Caco-2 (cell line): Measurements from ENCODE around the gene SLC12A9. TPM values are rescaled to one million over a fixed set of nuclear protein-coding genes. Genes with fewer than 3 reads are reported as not detected.
"Not testable (repeated sequence)": the region's sequence is repeated elsewhere in the genome, so short reads cannot be mapped to it uniquely, and the experiment has no call there.

ENCODE experiments used
- BruUV-seq: library from RNA; stranded (reverse); fragments of 400-500 nt; replicated peaks from 2 replicates; lab custom pipeline; 2021; lab: Mats Ljungman, UMichigan
- CTCF ChIA-PET: fragments of 300-600 bp; sonication (Branson Sonifier 250); formaldehyde crosslinking; loops from one replicate; lab custom pipeline; 2022; ENCODE audit warnings: antibody characterized with exemption; lab: Charles Lee
- POLR2A ChIA-PET: fragments of 300-600 bp; sonication (Branson Sonifier 250); formaldehyde crosslinking; loops from one replicate; lab custom pipeline; 2022; ENCODE audit warnings: antibody characterized with exemption; lab: Charles Lee
- DNase-seq, 2 experiments: peaks; one replicate each; pipeline versions ENCODE4 v3.0.0 to v3.0.0-alpha.2; 2020 to 2022
- H3K27me3 ChIP-seq: replicated peaks from 2 replicates; pipeline ENCODE4 v1.6.0; 2011; ENCODE audit warnings: low read length; ENCODE audit not compliant: control insufficient read depth, insufficient read depth
- H3K36me3 ChIP-seq: 2 replicates; pipeline ENCODE4 v1.5.1; 2011; ENCODE audit warnings: low read length; ENCODE audit not compliant: control insufficient read depth, insufficient read depth
- H3K4me1 ChIP-seq: fragments of 250-450 bp; sonication (Bioruptor Pico); 2 replicates; pipeline ENCODE4 v1.5.1; 2020; ENCODE audit warnings: mild to moderate bottlenecking
- H3K4me3 ChIP-seq: 2 replicates; pipeline ENCODE4 v1.5.1; 2011; ENCODE audit warnings: low read depth, mild to moderate bottlenecking, control low read depth, low read length
- H3K9me3 ChIP-seq: fragments of 250-450 bp; sonication (Bioruptor Pico); 2 replicates; pipeline ENCODE4 v1.5.1; 2020; ENCODE audit warnings: mild to moderate bottlenecking, moderate library complexity
- H3K27ac Mint-ChIP-seq: one replicate; pipeline ENCODE4 v1.8.0; 2022; ENCODE audit warnings: mixed read lengths; ENCODE audit not compliant: unreplicated experiment
- H3K27me3 Mint-ChIP-seq: one replicate; pipeline ENCODE4 v1.8.0; 2022; ENCODE audit warnings: mixed read lengths; ENCODE audit not compliant: insufficient read depth, unreplicated experiment
- H3K36me3 Mint-ChIP-seq: one replicate; pipeline ENCODE4 v1.8.0; 2022; ENCODE audit warnings: mild to moderate bottlenecking, mixed read lengths; ENCODE audit not compliant: insufficient read depth, unreplicated experiment
- H3K4me1 Mint-ChIP-seq: one replicate; pipeline ENCODE4 v1.8.0; 2022; ENCODE audit warnings: low read depth, mixed read lengths; ENCODE audit not compliant: unreplicated experiment
- H3K4me3 Mint-ChIP-seq: one replicate; pipeline ENCODE4 v1.8.0; 2022; ENCODE audit warnings: mild to moderate bottlenecking, moderate library complexity, mixed read lengths; ENCODE audit not compliant: unreplicated experiment
- H3K9me3 Mint-ChIP-seq: one replicate; pipeline ENCODE4 v1.8.0; 2022; ENCODE audit warnings: mixed read lengths; ENCODE audit not compliant: unreplicated experiment
- intact Hi-C: fragments of 100-400 bp; cut with micrococcal nuclease; formaldehyde crosslinking; loops from one replicate; pipeline ENCODE4 v1.10.0; 2022; ENCODE audit not compliant: unreplicated experiment
- total RNA-seq: library from RNA; stranded (reverse); gene quantifications from 2 replicates; pipeline ENCODE4 v1.2.3, GENCODE V29; 2022
- TF ChIP-seq, protein P1 (sequence below), 2 experiments: fragments of 200-600 bp in 1 of 2; IDR thresholded peaks; 1 replicate in 1 of 2; 2 replicates in 1 of 2; pipeline versions ENCODE4 v1.5.1 to v1.8.0; 2011 to 2022; ENCODE audit warnings: antibody characterized with exemption in 1 of 2, control low read depth in 1 of 2, inconsistent platforms in 1 of 2, low read depth in 1 of 2, low read length in 1 of 2, mild to moderate bottlenecking in 1 of 2, moderate library complexity in 1 of 2; ENCODE audit not compliant: insufficient read depth in 1 of 2, severe bottlenecking in 1 of 2, unreplicated experiment in 1 of 2

SLC12A9 gene
- total RNA-seq, 1 experiment from 2014 or later, result 60.7 TPM

DNA sequence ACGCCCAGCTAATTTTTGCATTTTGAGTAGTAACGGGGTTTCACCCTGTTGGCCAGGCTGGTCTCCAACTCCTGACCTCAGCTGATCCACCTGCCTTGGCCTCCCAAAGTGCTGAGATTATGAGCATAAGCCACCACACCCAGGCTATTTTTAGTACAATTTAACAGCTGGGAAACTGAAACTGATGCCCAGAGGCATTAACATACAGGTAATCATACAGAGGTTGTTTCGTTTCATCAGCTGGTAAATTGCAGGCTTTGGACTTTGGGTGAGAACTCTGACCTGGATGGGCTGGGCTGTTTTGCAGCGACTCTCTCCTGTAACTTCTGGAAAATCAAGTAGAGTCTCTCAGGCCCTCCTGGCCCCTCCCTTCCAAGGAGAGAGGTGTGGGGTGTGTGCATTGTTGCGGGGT is 49.4 kb downstream of the SLC12A9 start:
- POLR2A ChIA-PET, result no interaction called here
- H3K4me1 Mint-ChIP-seq, result peaks cover 16% of the 10 kb centered on the region
- no peak overlapping the region for H3K27ac Mint-ChIP-seq

DNA sequence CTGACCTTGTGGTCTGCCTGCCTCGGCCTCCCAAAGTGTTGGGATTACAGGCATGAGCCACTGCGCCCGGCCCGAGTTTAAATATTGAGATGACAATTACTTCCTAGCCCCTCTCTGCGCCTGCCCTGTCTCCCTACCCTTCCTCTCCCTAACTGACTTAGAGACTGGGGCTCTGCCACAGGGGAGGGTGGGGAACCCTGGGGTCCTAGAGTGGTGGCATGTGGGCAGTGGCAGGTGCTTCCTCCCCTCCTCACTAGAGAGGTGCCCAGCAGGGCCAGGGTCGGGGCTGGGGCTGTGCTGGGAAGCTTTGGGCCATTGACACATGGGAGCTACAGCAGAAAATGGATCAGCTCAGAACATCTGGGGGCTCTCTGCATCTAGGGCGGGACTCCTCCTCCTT is 50.1 kb downstream of the SLC12A9 start:
- ChIA-PET POLR2A (no interaction called here), CTCF (interaction anchor here (1.4 kb wide), 1 partner anchor 63 kb away, joined by 4 read pairs; no protein-coding TSS in a partner anchor)
- peaks cover 6% of the 10 kb centered on the region for H3K36me3 Mint-ChIP-seq
- Histone ChIP-seq H3K9me3 (no peaks in the 10 kb centered on the region), H3K4me1 (peaks cover 24% of the 10 kb centered on the region), H3K27me3 (no peaks in the 10 kb centered on the region), H3K4me3 (no peak overlapping the region), H3K36me3 (no peaks in the 10 kb centered on the region)
- intact Hi-C loops, result no loop called here
- TF ChIP-seq, protein P1, sequence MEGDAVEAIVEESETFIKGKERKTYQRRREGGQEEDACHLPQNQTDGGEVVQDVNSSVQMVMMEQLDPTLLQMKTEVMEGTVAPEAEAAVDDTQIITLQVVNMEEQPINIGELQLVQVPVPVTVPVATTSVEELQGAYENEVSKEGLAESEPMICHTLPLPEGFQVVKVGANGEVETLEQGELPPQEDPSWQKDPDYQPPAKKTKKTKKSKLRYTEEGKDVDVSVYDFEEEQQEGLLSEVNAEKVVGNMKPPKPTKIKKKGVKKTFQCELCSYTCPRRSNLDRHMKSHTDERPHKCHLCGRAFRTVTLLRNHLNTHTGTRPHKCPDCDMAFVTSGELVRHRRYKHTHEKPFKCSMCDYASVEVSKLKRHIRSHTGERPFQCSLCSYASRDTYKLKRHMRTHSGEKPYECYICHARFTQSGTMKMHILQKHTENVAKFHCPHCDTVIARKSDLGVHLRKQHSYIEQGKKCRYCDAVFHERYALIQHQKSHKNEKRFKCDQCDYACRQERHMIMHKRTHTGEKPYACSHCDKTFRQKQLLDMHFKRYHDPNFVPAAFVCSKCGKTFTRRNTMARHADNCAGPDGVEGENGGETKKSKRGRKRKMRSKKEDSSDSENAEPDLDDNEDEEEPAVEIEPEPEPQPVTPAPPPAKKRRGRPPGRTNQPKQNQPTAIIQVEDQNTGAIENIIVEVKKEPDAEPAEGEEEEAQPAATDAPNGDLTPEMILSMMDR (IDR thresholded peaks at IDR 0.05; ENCODE audit: insufficient read depth in 1 of 2, low read depth in 1 of 2, low read length in 1 of 2, severe bottlenecking in 1 of 2, unreplicated experiment in 1 of 2), result no peak
- H3K27me3 Mint-ChIP-seq, result no peaks in the 10 kb centered on the region
- no TSS peak for BruUV-seq
- no peak overlapping the region for H3K4me3 Mint-ChIP-seq
- no peak for DNase-seq
- no peaks in the 10 kb centered on the region for H3K9me3 Mint-ChIP-seq
- H3K27ac Mint-ChIP-seq, result no peak overlapping the region
- peaks cover 15% of the 10 kb centered on the region for H3K4me1 Mint-ChIP-seq

More for the DNA sequence above, 49.4 kb downstream of the SLC12A9 start:
- TF ChIP-seq, protein P1 (IDR thresholded peaks at IDR 0.05; ENCODE audit: insufficient read depth in 1 of 2, low read depth in 1 of 2, low read length in 1 of 2, severe bottlenecking in 1 of 2, unreplicated experiment in 1 of 2), result no peak
- H3K9me3 ChIP-seq, result no peaks in the 10 kb centered on the region
- Mint-ChIP-seq H3K36me3 (peaks cover 6% of the 10 kb centered on the region), H3K9me3 (no peaks in the 10 kb centered on the region), H3K4me3 (no peak overlapping the region), H3K27me3 (no peaks in the 10 kb centered on the region)
- peak; percentile 53 to 61 for DNase-seq
- no peaks in the 10 kb centered on the region for H3K36me3 ChIP-seq
- intact Hi-C loops, result no loop called here
- no peaks in the 10 kb centered on the region for H3K27me3 ChIP-seq
- H3K4me3 ChIP-seq, result no peak overlapping the region
- BruUV-seq, result no TSS peak
- CTCF ChIA-PET, result interaction anchor here (1.4 kb wide), 1 partner anchor 64 kb away, joined by 4 read pairs; no protein-coding TSS in a partner anchor
- H3K4me1 ChIP-seq, result peaks cover 30% of the 10 kb centered on the region

DNA sequence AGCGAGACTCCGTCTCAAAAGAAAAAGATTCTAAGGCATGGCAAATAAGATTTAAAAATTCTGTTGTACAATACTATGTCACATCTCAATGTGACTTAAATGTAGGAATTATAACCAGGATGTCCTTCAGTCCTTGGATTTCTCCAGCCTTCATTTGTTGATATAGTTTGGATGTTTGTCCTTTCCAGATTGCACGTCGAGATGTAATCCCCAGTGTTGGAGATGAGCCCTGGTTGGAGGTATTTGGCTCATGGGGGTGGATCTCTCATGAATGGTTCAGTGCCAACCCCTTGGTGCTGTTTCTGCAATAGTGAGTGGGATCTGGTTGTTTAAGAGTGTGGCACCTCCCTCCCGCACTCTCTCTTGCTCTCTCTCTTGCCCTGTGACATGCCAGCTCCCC is 56.0 kb downstream of the SLC12A9 start:
- POLR2A ChIA-PET, result no interaction called here
- Histone ChIP-seq H3K36me3 (no peaks in the 10 kb centered on the region), H3K4me3 (no peak overlapping the region), H3K4me1 (peaks cover 18% of the 10 kb centered on the region), H3K27me3 (no peaks in the 10 kb centered on the region), H3K9me3 (no peaks in the 10 kb centered on the region)
- DNase-seq, result no peak
- Mint-ChIP-seq H3K4me3 (no peak overlapping the region), H3K27me3 (no peaks in the 10 kb centered on the region), H3K9me3 (no peaks in the 10 kb centered on the region), H3K36me3 (no peaks in the 10 kb centered on the region), H3K27ac (no peak overlapping the region), H3K4me1 (peaks cover 19% of the 10 kb centered on the region)
- intact Hi-C loops, result no loop called here
- BruUV-seq, result no TSS peak
- TF ChIP-seq, protein P1 (IDR thresholded peaks at IDR 0.05; ENCODE audit: insufficient read depth in 1 of 2, low read depth in 1 of 2, low read length in 1 of 2, severe bottlenecking in 1 of 2, unreplicated experiment in 1 of 2), result no peak
- CTCF ChIA-PET, result no interaction called here

DNA sequence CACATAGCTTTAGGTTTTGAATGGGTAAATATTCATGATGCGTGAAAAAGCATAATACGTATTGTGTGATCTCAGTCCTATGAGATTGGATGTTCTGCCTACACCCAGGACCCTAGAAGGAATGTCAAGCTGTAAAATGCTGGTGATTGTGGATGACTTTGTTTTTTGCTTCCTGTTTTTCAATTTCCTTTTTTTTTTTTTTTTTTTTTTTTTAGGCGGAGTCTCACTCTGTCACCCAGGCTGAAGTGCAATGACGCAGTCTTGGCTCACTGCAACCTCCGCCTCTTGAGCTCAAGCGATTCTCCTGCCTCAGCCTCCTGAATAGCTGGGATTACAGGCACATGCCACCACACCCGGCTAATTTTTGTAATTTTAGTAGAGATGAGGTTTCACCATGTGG is 57.9 kb downstream of the SLC12A9 start:
- H3K9me3 ChIP-seq, BruUV-seq, H3K4me3 Mint-ChIP-seq, intact Hi-C loops, H3K27me3 Mint-ChIP-seq, H3K27me3 ChIP-seq, DNase-seq, H3K36me3 Mint-ChIP-seq, H3K4me3 ChIP-seq, H3K9me3 Mint-ChIP-seq, H3K36me3 ChIP-seq: not testable (repeated sequence)
- H3K4me1 ChIP-seq, result peaks cover 26% of the 10 kb centered on the region
- Mint-ChIP-seq H3K4me1 (peaks cover 26% of the 10 kb centered on the region), H3K27ac (peak overlapping the region; percentile 23)
- POLR2A ChIA-PET, result interaction anchor here (0.6 kb wide), 1 partner anchor 22 kb away, joined by 3 read pairs; no protein-coding TSS in a partner anchor
- CTCF ChIA-PET, result interaction anchor here (0.5 to 0.6 kb wide), 2 partner anchors 226 to 331 kb away, joined by 3 read pairs; no protein-coding TSS in a partner anchor
